ENCODE measurements around the gene NLK.
"Not testable (repeated sequence)": the region's sequence is repeated elsewhere in the genome, so short reads cannot be mapped to it uniquely, and the experiment has no call there.

- not testable (repeated sequence) for TF ChIP-seq CTCF (conservative IDR thresholded peaks at IDR 0.05 in 1 of 2, IDR thresholded peaks at IDR 0.05 in 1 of 2; ENCODE audit: extremely low read depth in 1 of 2, insufficient read depth in 1 of 2, low read depth in 1 of 2, low read length in 2 of 2); EZH2 (IDR thresholded peaks at IDR 0.05; ENCODE audit: borderline replicate concordance, low read length)
These were observed 7.0 kb upstream of the NLK start for GRCh38 chr17:28035452-28035851.

Data from mammary epithelial cell (primary cell).